HepG2 (cell line): ENCODE measurements around the gene BTBD7. TPM values are rescaled to one million over a fixed set of nuclear protein-coding genes. Genes with fewer than 3 reads are reported as not detected.

ENCODE experiments used
- ASH2L ChIP-seq: fragments of 300-600, 200-600 bp; sonication (generic); IDR thresholded peaks from 2 replicates; pipeline ENCODE4 v1.7.0; 2017; ENCODE audit warnings: low read depth, mild to moderate bottlenecking, moderate library complexity, mixed read lengths, low read length; ENCODE audit not compliant: insufficient read length
- CC2D1A ChIP-seq: sonication (generic); formaldehyde crosslinking; IDR thresholded peaks from 2 replicates; pipeline ENCODE4 v1.8.1; 2023; ENCODE audit warnings: mild to moderate bottlenecking, missing genetic modification reagents
- JDP2 ChIP-seq: sonication (generic); formaldehyde crosslinking; IDR thresholded peaks from 2 replicates; pipeline ENCODE4 v1.8.1; 2022; ENCODE audit warnings: missing genetic modification reagents, borderline replicate concordance
- KLF9 ChIP-seq: IDR thresholded peaks from 2 replicates; pipeline ENCODE4 v1.6.1; 2016; ENCODE audit warnings: low read depth
- NCOA5 ChIP-seq: sonication (generic); formaldehyde crosslinking; IDR thresholded peaks from 2 replicates; pipeline ENCODE4 v1.4.0; 2020; ENCODE audit warnings: missing genetic modification reagents
- NFATC3 ChIP-seq: sonication (generic); formaldehyde crosslinking; IDR thresholded peaks from 2 replicates; pipeline ENCODE4 v1.5.1; 2020; ENCODE audit warnings: mild to moderate bottlenecking, missing genetic modification reagents
- NFYB ChIP-seq: sonication (generic); formaldehyde crosslinking; IDR thresholded peaks from 2 replicates; pipeline ENCODE4 v1.4.0; 2020; ENCODE audit warnings: missing genetic modification reagents
- NR2C2 ChIP-seq: sonication (generic); formaldehyde crosslinking; IDR thresholded peaks from 2 replicates; pipeline ENCODE4 v1.4.0; 2020; ENCODE audit warnings: missing genetic modification reagents, mild to moderate bottlenecking, moderate library complexity, borderline replicate concordance
- PHF5A ChIP-seq: IDR thresholded peaks from one replicate; pipeline ENCODE4 v1.6.1; 2018; ENCODE audit warnings: low read depth, missing genetic modification reagents; ENCODE audit not compliant: unreplicated experiment
- SIX4 ChIP-seq: sonication (generic); formaldehyde crosslinking; IDR thresholded peaks from 2 replicates; pipeline ENCODE4 v1.4.0; 2020; ENCODE audit warnings: missing genetic modification reagents
- SMYD3 ChIP-seq: sonication (generic); formaldehyde crosslinking; IDR thresholded peaks from 2 replicates; pipeline ENCODE4 v1.8.1; 2023; ENCODE audit warnings: mild to moderate bottlenecking, missing genetic modification reagents
- U2AF2 ChIP-seq: fragments of 200-400 bp; formaldehyde crosslinking; IDR thresholded peaks from 2 replicates; pipeline ENCODE4 v1.6.1; 2017; ENCODE audit warnings: low read depth, mild to moderate bottlenecking, low read length
- XBP1 ChIP-seq: sonication (generic); formaldehyde crosslinking; IDR thresholded peaks from 2 replicates; pipeline ENCODE4 v1.5.0; 2020; ENCODE audit warnings: missing genetic modification reagents
- ZNF263 ChIP-seq: sonication (generic); formaldehyde crosslinking; IDR thresholded peaks from 2 replicates; pipeline ENCODE4 v1.4.0; 2020; ENCODE audit warnings: missing genetic modification reagents
- ZNF326 ChIP-seq: sonication (generic); formaldehyde crosslinking; IDR thresholded peaks from 2 replicates; pipeline ENCODE4 v1.4.0; 2020; ENCODE audit warnings: missing genetic modification reagents, borderline replicate concordance
- ZNF724P ChIP-seq: sonication (generic); formaldehyde crosslinking; IDR thresholded peaks from 2 replicates; pipeline ENCODE4 v1.8.0; 2022; ENCODE audit warnings: missing genetic modification reagents, borderline replicate concordance
- ZSCAN31 ChIP-seq: sonication (generic); formaldehyde crosslinking; IDR thresholded peaks from 2 replicates; pipeline ENCODE4 v1.5.0; 2020; ENCODE audit warnings: low read depth, mild to moderate bottlenecking, missing genetic modification reagents
- polyA plus RNA-seq, 8 experiments: library from polyadenylated mRNA; depleted of rRNA in 3 of 8; stranded (reverse) in 7 of 8; unstranded in 1 of 8; fragments of >200 nt; fragmentation: Illumina TruSeq in 4 of 8; extraction: Trizol in 4 of 8; gene quantifications; 2 replicates each; pipeline versions ENCODE4 v1.2.1 to v1.2.3, GENCODE V29; 2011 to 2016; ENCODE audit warnings: low read depth in 4 of 8, missing spikeins in 1 of 8, mixed read lengths in 1 of 8; ENCODE audit not compliant: insufficient read depth in 1 of 8
- total RNA-seq, 5 experiments: library from RNA; depleted of rRNA; stranded (reverse); fragments of >200 nt; fragmentation: Illumina TruSeq; extraction: Trizol; gene quantifications; 2 replicates each; pipeline ENCODE4 v1.2.3, GENCODE V29; 2016; ENCODE audit warnings: low read depth in 1 of 5
- TF ChIP-seq, protein P1 (sequence below): sonication (generic); formaldehyde crosslinking; IDR thresholded peaks from 2 replicates; pipeline ENCODE4 v1.4.0; 2020; ENCODE audit warnings: mild to moderate bottlenecking, missing genetic modification reagents
- TF ChIP-seq, protein P2 (sequence below): sonication (generic); formaldehyde crosslinking; IDR thresholded peaks from 2 replicates; pipeline ENCODE4 v1.5.0; 2020; ENCODE audit warnings: mild to moderate bottlenecking, missing genetic modification reagents, borderline replicate concordance
- TF ChIP-seq, protein P3 (sequence below): sonication (generic); formaldehyde crosslinking; IDR thresholded peaks from 2 replicates; pipeline ENCODE4 v1.4.0; 2020; ENCODE audit warnings: mild to moderate bottlenecking, missing genetic modification reagents
- TF ChIP-seq, protein P4 (sequence below): sonication (generic); IDR thresholded peaks from 2 replicates; pipeline ENCODE4 v1.6.1; 2016; ENCODE audit warnings: low read depth, borderline replicate concordance
- TF ChIP-seq, protein P5 (sequence below): IDR thresholded peaks from 2 replicates; pipeline ENCODE4 v1.6.1; 2016; ENCODE audit warnings: missing biosample characterization, missing genetic modification reagents, low read depth
- TF ChIP-seq, protein P6 (sequence below): sonication (generic); formaldehyde crosslinking; IDR thresholded peaks from 2 replicates; pipeline ENCODE4 v1.5.0; 2020; ENCODE audit warnings: missing genetic modification reagents, mild to moderate bottlenecking, borderline replicate concordance

BTBD7 gene
- total and polyA plus RNA-seq, 2 of the 13 experiments (the other 11 are each of a cell fraction or from before 2014, with no cell fraction given) = 11.6 to 15.2 TPM

DNA sequence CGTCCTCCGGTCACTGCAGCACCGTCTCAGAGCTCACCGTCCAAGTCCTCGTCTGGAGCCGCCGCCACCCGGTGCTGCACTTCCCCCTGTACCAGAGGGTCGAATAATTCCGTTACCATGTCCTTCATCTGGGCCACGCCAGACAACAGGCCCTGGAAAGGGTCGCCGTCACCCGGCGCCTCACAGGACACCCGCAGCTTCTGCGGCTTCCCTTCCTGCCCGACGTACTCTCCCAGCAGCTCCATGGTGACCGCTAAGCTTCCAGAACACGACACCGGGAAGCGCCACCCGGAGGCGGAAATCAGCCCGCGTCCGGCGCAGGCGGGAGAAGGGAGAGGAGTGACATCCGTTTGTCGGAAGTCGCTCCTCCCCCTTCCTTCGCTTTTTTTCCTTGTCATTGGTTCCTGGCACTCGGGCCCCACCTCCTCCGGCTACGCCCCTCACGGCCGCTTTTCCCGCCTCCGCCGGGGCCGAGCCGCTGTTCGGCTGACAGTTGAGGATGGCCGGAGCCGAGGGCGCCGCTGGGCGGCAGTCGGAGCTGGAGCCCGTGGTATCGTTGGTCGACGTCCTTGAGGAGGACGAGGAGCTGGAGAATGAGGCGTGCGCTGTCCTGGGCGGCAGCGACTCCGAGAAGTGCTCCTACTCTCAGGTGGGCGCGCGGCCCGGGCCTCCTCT lies 125.9 kb downstream of the BTBD7 start, which contains the start of the genes GON7 and UBR7 (continued):
- TF ChIP-seq, protein P1, sequence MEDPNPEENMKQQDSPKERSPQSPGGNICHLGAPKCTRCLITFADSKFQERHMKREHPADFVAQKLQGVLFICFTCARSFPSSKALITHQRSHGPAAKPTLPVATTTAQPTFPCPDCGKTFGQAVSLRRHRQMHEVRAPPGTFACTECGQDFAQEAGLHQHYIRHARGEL (CRISPR knock-in tag) = no peak
- TF ChIP-seq JDP2 (CRISPR knock-in tag) (no peak), SMYD3 (CRISPR knock-in tag) (peak; percentile 86; the same call in 1 of the 2 replicates), ZNF326 (no peak), XBP1 (no peak), NR2C2 (CRISPR knock-in tag) (peak; percentile 96), PHF5A (CRISPR knock-in tag) (no peak), NFYB (CRISPR knock-in tag) (peak; percentile 73), NCOA5 (CRISPR knock-in tag) (no peak), ASH2L (peak; percentile 75), ZNF724P (CRISPR knock-in tag) (no peak), CC2D1A (CRISPR knock-in tag) (no peak), ZSCAN31 (CRISPR knock-in tag) (peak; percentile 95), KLF9 (no peak), SIX4 (CRISPR knock-in tag) (peak; percentile 65; the same call in 1 of the 2 replicates), NFATC3 (CRISPR knock-in tag) (peak; percentile 82; the same call in 1 of the 2 replicates), ZNF263 (CRISPR knock-in tag) (peak; percentile 95), U2AF2 (no peak)
- TF ChIP-seq, protein P2, sequence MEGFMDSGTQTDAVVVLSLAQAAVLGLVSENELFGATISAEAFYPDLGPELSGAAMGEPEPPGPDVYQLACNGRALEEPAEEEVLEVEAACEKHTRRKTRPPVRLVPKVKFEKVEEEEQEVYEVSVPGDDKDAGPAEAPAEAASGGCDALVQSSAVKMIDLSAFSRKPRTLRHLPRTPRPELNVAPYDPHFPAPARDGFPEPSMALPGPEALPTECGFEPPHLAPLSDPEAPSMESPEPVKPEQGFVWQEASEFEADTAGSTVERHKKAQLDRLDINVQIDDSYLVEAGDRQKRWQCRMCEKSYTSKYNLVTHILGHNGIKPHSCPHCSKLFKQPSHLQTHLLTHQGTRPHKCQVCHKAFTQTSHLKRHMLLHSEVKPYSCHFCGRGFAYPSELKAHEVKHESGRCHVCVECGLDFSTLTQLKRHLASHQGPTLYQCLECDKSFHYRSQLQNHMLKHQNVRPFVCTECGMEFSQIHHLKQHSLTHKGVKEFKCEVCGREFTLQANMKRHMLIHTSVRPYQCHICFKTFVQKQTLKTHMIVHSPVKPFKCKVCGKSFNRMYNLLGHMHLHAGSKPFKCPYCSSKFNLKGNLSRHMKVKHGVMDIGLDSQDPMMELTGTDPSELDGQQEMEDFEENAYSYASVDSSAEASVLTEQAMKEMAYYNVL (CRISPR knock-in tag) = peak; percentile 45; the same call in 1 of the 2 replicates
- TF ChIP-seq, protein P3, sequence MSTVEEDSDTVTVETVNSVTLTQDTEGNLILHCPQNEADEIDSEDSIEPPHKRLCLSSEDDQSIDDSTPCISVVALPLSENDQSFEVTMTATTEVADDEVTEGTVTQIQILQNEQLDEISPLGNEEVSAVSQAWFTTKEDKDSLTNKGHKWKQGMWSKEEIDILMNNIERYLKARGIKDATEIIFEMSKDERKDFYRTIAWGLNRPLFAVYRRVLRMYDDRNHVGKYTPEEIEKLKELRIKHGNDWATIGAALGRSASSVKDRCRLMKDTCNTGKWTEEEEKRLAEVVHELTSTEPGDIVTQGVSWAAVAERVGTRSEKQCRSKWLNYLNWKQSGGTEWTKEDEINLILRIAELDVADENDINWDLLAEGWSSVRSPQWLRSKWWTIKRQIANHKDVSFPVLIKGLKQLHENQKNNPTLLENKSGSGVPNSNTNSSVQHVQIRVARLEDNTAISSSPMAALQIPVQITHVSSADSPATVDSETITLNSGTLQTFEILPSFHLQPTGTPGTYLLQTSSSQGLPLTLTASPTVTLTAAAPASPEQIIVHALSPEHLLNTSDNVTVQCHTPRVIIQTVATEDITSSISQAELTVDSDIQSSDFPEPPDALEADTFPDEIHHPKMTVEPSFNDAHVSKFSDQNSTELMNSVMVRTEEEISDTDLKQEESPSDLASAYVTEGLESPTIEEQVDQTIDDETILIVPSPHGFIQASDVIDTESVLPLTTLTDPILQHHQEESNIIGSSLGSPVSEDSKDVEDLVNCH = 0 out of 2 replicates have a peak, but pooled peaks have one; percentile 58
- TF ChIP-seq, protein P4, sequence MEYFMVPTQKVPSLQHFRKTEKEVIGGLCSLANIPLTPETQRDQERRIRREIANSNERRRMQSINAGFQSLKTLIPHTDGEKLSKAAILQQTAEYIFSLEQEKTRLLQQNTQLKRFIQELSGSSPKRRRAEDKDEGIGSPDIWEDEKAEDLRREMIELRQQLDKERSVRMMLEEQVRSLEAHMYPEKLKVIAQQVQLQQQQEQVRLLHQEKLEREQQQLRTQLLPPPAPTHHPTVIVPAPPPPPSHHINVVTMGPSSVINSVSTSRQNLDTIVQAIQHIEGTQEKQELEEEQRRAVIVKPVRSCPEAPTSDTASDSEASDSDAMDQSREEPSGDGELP = peak; percentile 78; the same call in 1 of the 2 replicates
- TF ChIP-seq, protein P5, sequence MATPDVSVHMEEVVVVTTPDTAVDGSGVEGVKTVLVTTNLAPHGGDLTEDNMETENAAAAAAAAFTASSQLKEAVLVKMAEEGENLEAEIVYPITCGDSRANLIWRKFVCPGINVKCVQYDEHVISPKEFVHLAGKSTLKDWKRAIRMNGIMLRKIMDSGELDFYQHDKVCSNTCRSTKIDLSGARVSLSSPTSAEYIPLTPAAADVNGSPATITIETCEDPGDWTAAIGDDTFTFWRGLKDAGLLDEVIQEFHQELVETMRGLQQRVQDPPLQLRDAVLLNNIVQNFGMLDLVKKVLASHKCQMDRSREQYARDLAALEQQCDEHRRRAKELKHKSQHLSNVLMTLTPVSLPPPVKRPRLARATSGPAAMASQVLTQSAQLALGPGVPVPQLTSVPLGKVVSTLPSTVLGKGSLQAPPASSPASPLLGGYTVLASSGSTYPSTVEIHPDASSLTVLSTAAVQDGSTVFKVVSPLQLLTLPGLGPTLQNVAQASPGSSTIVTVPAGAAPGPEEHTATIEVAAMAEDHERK (CRISPR knock-in tag) = no peak
- TF ChIP-seq, protein P6, sequence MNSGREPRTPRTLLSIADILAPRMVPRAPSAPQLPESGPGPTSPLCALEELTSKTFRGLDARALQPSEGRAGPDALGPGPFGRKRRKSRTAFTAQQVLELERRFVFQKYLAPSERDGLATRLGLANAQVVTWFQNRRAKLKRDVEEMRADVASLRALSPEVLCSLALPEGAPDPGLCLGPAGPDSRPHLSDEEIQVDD (CRISPR knock-in tag) = no peak
